Measurements from ENCODE around the gene KDM5A. TPM values are rescaled to one million over a fixed set of nuclear protein-coding genes. Genes with fewer than 3 reads are reported as not detected.

Gene KDM5A
- total RNA-seq, 1 donor from 2014 or later, result 50.2 TPM

DNA sequence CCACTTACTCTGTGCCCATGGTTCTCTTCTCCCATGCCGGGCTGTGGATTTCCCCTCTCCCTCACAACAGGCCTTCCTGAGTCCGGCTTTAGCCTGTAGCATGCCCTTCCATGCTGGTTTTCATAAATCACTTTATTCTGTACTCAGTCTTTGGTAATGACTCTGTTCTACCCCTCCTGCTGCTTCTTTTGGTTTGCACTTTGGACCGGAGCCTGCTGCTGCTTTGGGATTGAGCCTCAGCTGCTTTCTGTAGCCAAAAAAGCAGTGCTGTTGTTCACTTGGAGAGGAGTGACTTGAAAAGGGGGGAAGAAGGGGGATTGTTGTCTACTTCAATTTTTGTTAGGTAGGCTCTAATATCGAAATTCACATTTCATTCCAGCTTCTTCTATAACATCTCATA is 118.0 kb downstream of the KDM5A start:
- Mint-ChIP-seq H3K4me3 (no peak overlapping the region), H3K27ac (no peak overlapping the region), H3K4me1 (peaks cover 9% of the 10 kb centered on the region), H3K9me3 (no peaks in the 10 kb centered on the region), H3K27me3 (ENCODE audit: insufficient read depth, low read depth) (no peaks in the 10 kb centered on the region), H3K36me3 (no peaks in the 10 kb centered on the region)
- no peaks in the 10 kb centered on the region for H4K20me1 ChIP-seq (ENCODE audit: low read depth)
- H3K36me3 ChIP-seq, result no peaks in the 10 kb centered on the region
- H3K27ac ChIP-seq, result no peak overlapping the region
- no peak overlapping the region for H3K4me2 ChIP-seq
- peaks cover 11% of the 10 kb centered on the region for H3K4me1 ChIP-seq
- TF ChIP-seq, protein P1, sequence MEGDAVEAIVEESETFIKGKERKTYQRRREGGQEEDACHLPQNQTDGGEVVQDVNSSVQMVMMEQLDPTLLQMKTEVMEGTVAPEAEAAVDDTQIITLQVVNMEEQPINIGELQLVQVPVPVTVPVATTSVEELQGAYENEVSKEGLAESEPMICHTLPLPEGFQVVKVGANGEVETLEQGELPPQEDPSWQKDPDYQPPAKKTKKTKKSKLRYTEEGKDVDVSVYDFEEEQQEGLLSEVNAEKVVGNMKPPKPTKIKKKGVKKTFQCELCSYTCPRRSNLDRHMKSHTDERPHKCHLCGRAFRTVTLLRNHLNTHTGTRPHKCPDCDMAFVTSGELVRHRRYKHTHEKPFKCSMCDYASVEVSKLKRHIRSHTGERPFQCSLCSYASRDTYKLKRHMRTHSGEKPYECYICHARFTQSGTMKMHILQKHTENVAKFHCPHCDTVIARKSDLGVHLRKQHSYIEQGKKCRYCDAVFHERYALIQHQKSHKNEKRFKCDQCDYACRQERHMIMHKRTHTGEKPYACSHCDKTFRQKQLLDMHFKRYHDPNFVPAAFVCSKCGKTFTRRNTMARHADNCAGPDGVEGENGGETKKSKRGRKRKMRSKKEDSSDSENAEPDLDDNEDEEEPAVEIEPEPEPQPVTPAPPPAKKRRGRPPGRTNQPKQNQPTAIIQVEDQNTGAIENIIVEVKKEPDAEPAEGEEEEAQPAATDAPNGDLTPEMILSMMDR (IDR thresholded peaks at IDR 0.05), result no peak
- TF ChIP-seq EZH2 (IDR thresholded peaks at IDR 0.05) (no peak), EZH2phosphoT487 (IDR thresholded peaks at IDR 0.05) (no peak)
- H3F3A ChIP-seq (ENCODE audit: low read depth), result no peaks in the 10 kb centered on the region
- no peak for DNase-seq (ENCODE audit: low spot score)
- no peaks in the 10 kb centered on the region for H3K79me2 ChIP-seq (ENCODE audit: low read depth)
- H3K27me3 ChIP-seq, result no peaks in the 10 kb centered on the region
- H3K4me3 ChIP-seq, result no peak overlapping the region
- H2AFZ ChIP-seq (replicated peaks), result no peak overlapping the region
- H3K9me3 ChIP-seq (ENCODE audit: low read depth), result no peaks in the 10 kb centered on the region
- no peak overlapping the region for H3K9ac ChIP-seq

DNA sequence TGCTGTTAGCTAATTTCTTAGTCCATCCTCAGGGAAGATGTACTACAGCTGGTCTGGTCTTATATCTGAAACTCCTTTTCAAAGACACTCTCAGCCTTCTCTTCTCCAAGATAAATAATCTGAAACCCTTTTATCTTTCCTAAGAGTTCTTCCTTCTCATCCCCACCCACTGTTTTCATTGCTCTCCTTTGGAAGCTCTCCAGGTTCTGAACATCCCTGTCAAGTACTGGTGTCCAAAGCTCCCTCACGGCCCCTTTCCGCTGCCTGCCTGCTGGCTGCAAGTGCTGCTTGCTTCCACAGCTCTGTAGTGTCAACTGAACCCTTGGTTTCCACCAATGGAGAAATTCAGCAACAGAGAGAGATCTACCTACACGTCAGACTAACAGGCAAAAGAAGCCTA is 119.9 kb downstream of the KDM5A start:
- Mint-ChIP-seq H3K36me3 (no peaks in the 10 kb centered on the region), H3K4me1 (peaks cover 9% of the 10 kb centered on the region), H3K4me3 (no peak overlapping the region), H3K27ac (no peak overlapping the region), H3K27me3 (ENCODE audit: insufficient read depth, low read depth) (no peaks in the 10 kb centered on the region), H3K9me3 (no peaks in the 10 kb centered on the region)
- no peaks in the 10 kb centered on the region for H4K20me1 ChIP-seq (ENCODE audit: low read depth)
- no peaks in the 10 kb centered on the region for H3K36me3 ChIP-seq
- no peaks in the 10 kb centered on the region for H3K9me3 ChIP-seq (ENCODE audit: low read depth)
- DNase-seq (ENCODE audit: low spot score), result no peak
- H3K4me1 ChIP-seq, result peaks cover 11% of the 10 kb centered on the region
- H3K4me3 ChIP-seq, result no peak overlapping the region
- H2AFZ ChIP-seq (replicated peaks), result no peak overlapping the region
- H3K27ac ChIP-seq, result no peak overlapping the region
- TF ChIP-seq EZH2phosphoT487 (IDR thresholded peaks at IDR 0.05), result no peak
- no peak for TF ChIP-seq EZH2 (IDR thresholded peaks at IDR 0.05)
- TF ChIP-seq, protein P1 (IDR thresholded peaks at IDR 0.05), result no peak
- H3K4me2 ChIP-seq, result no peak overlapping the region
- no peaks in the 10 kb centered on the region for H3F3A ChIP-seq (ENCODE audit: low read depth)
- H3K9ac ChIP-seq, result no peak overlapping the region
- no peaks in the 10 kb centered on the region for H3K27me3 ChIP-seq
- H3K79me2 ChIP-seq (ENCODE audit: low read depth), result no peaks in the 10 kb centered on the region

GRCh38 chr12:268483-268840 is 120.7 kb downstream of the KDM5A start:
- Histone ChIP-seq H3K27me3 (no peaks in the 10 kb centered on the region), H3K9ac (no peak overlapping the region), H4K20me1 (ENCODE audit: low read depth) (no peaks in the 10 kb centered on the region), H3K4me3 (no peak overlapping the region), H3K4me2 (no peak overlapping the region), H3K9me3 (ENCODE audit: low read depth) (no peaks in the 10 kb centered on the region), H3F3A (ENCODE audit: low read depth) (no peaks in the 10 kb centered on the region), H2AFZ (replicated peaks) (no peak overlapping the region), H3K4me1 (peaks cover 11% of the 10 kb centered on the region), H3K27ac (no peak overlapping the region), H3K36me3 (no peaks in the 10 kb centered on the region), H3K79me2 (ENCODE audit: low read depth) (no peaks in the 10 kb centered on the region)
- Mint-ChIP-seq H3K27ac (no peak overlapping the region), H3K9me3 (no peaks in the 10 kb centered on the region), H3K4me3 (no peak overlapping the region), H3K36me3 (no peaks in the 10 kb centered on the region), H3K4me1 (peaks cover 9% of the 10 kb centered on the region), H3K27me3 (ENCODE audit: insufficient read depth, low read depth) (no peaks in the 10 kb centered on the region)
- TF ChIP-seq EZH2phosphoT487 (IDR thresholded peaks at IDR 0.05), result no peak
- TF ChIP-seq EZH2 (IDR thresholded peaks at IDR 0.05), result no peak
- TF ChIP-seq, protein P1 (IDR thresholded peaks at IDR 0.05), result no peak
- DNase-seq (ENCODE audit: low spot score), result no peak
